HEK293 (cell line): ENCODE results near the gene DNAL4.
A peak's percentile ranks its signal among the peaks of the same experiment; 100 is the strongest.

Experiments used
- CTCF ChIA-PET: fragments of 350-600 bp; formaldehyde crosslinking; extraction: SDS; loops from one replicate; lab custom pipeline; 2021; ENCODE audit warnings: antibody characterized with exemption; lab: Yijun Ruan, JAX
- POLR2A ChIA-PET: fragments of 300-600 bp; formaldehyde crosslinking; extraction: SDS; loops from one replicate; lab custom pipeline; 2020; ENCODE audit warnings: antibody characterized with exemption, inconsistent platforms; lab: Yijun Ruan, JAX
- H3K27ac ChIP-seq: fragments of 200-500 bp; sonication (Bioruptor generic); 2 replicates; pipeline ENCODE4 v1.5.1; 2014; ENCODE audit warnings: low read depth, low read length, control low read depth, inconsistent platforms; ENCODE audit errors: extremely low read depth
- H3K36me3 ChIP-seq, 2 experiments: fragments of 200-500 bp in 1 of 2; sonication (Bioruptor generic) in 1 of 2; 1 replicate in 1 of 2; 2 replicates in 1 of 2; pipeline ENCODE4 v1.5.1; 2014 to 2017; ENCODE audit warnings: inconsistent platforms in 2 of 2, low read length in 2 of 2; ENCODE audit not compliant: control insufficient read depth in 2 of 2, insufficient read depth in 1 of 2
- H3K4me1 ChIP-seq: fragments of 200-500 bp; sonication (Bioruptor generic); 2 replicates; pipeline ENCODE4 v1.5.1; 2014; ENCODE audit warnings: mild to moderate bottlenecking, low read length, inconsistent platforms; ENCODE audit not compliant: control insufficient read depth, insufficient read depth
- H3K4me3 ChIP-seq: 2 replicates; pipeline ENCODE4 v1.5.1; 2011; ENCODE audit warnings: low read depth, mild to moderate bottlenecking, control low read depth, low read length, moderate library complexity
- H3K9me3 ChIP-seq: fragments of 200-500 bp; sonication (Bioruptor generic); 2 replicates; pipeline ENCODE4 v1.5.1; 2014; ENCODE audit warnings: low read depth, low read length, inconsistent platforms; ENCODE audit not compliant: control insufficient read depth, insufficient read depth
- KLF8 ChIP-seq: fragments of 450-650 bp; formaldehyde crosslinking; IDR thresholded peaks from 2 replicates; pipeline ENCODE4 v1.5.1; 2016; ENCODE audit warnings: missing biosample characterization, missing genetic modification characterization
- OVOL3 ChIP-seq: fragments of 450-650 bp; formaldehyde crosslinking; IDR thresholded peaks from 2 replicates; pipeline ENCODE4 v1.5.1; 2016; ENCODE audit warnings: missing biosample characterization, missing genetic modification characterization
- RBAK ChIP-seq: fragments of 450-650 bp; formaldehyde crosslinking; IDR thresholded peaks from 2 replicates; pipeline ENCODE4 v1.5.1; 2016; ENCODE audit warnings: missing biosample characterization, missing genetic modification characterization
- SCRT1 ChIP-seq: fragments of 450-650 bp; formaldehyde crosslinking; IDR thresholded peaks from 2 replicates; pipeline ENCODE4 v1.5.1; 2016; ENCODE audit warnings: missing biosample characterization, missing genetic modification characterization, borderline replicate concordance
- ZFP3 ChIP-seq: fragments of 450-650 bp; formaldehyde crosslinking; IDR thresholded peaks from 2 replicates; pipeline ENCODE4 v1.5.1; 2016; ENCODE audit warnings: low read depth, missing biosample characterization, missing genetic modification characterization
- ZFP37 ChIP-seq: fragments of 450-650 bp; formaldehyde crosslinking; IDR thresholded peaks from 2 replicates; pipeline ENCODE4 v1.5.1; 2016; ENCODE audit warnings: missing biosample characterization, missing genetic modification characterization
- ZNF133 ChIP-seq: fragments of 450-650 bp; formaldehyde crosslinking; IDR thresholded peaks from 2 replicates; pipeline ENCODE4 v1.5.1; 2016; ENCODE audit warnings: missing biosample characterization, missing genetic modification characterization
- ZNF146 ChIP-seq: fragments of 450-650 bp; formaldehyde crosslinking; IDR thresholded peaks from 2 replicates; pipeline ENCODE4 v1.5.1; 2016; ENCODE audit warnings: missing biosample characterization, missing genetic modification characterization
- ZNF169 ChIP-seq: fragments of 450-650 bp; formaldehyde crosslinking; IDR thresholded peaks from 2 replicates; pipeline ENCODE4 v1.5.1; 2016; ENCODE audit warnings: missing biosample characterization, missing genetic modification characterization
- ZNF184 ChIP-seq: fragments of 450-650 bp; IDR thresholded peaks from 2 replicates; pipeline ENCODE4 v1.5.1; 2018; ENCODE audit warnings: missing biosample characterization, mild to moderate bottlenecking, missing genetic modification characterization
- ZNF223 ChIP-seq: fragments of 450-650 bp; formaldehyde crosslinking; IDR thresholded peaks from 2 replicates; pipeline ENCODE4 v1.5.1; 2016; ENCODE audit warnings: missing biosample characterization, missing genetic modification characterization
- ZNF350 ChIP-seq: fragments of 450-650 bp; formaldehyde crosslinking; IDR thresholded peaks from 2 replicates; pipeline ENCODE4 v1.5.0; 2017; ENCODE audit warnings: missing biosample characterization, mild to moderate bottlenecking, missing genetic modification characterization
- ZNF426 ChIP-seq: fragments of 450-650 bp; formaldehyde crosslinking; IDR thresholded peaks from 2 replicates; pipeline ENCODE4 v1.5.1; 2017; ENCODE audit warnings: missing biosample characterization, missing genetic modification characterization, mild to moderate bottlenecking, inconsistent platforms, moderate library complexity
- ZNF555 ChIP-seq: fragments of 450-650 bp; formaldehyde crosslinking; conservative IDR thresholded peaks from 2 replicates; pipeline ENCODE4 v1.5.1; 2017; ENCODE audit warnings: missing biosample characterization, mild to moderate bottlenecking, missing genetic modification characterization, inconsistent platforms
- ZNF596 ChIP-seq: fragments of 450-650 bp; IDR thresholded peaks from 2 replicates; pipeline ENCODE4 v1.5.0; 2018; ENCODE audit warnings: missing biosample characterization, mild to moderate bottlenecking, missing genetic modification characterization, moderate library complexity
- ZNF610 ChIP-seq: fragments of 450-650 bp; formaldehyde crosslinking; IDR thresholded peaks from 2 replicates; pipeline ENCODE4 v1.5.1; 2016; ENCODE audit warnings: missing biosample characterization, missing genetic modification characterization, borderline replicate concordance
- ZNF621 ChIP-seq: fragments of 450-650 bp; formaldehyde crosslinking; IDR thresholded peaks from 2 replicates; pipeline ENCODE4 v1.5.1; 2017; ENCODE audit warnings: missing biosample characterization, missing genetic modification characterization
- ZNF626 ChIP-seq: fragments of 450-650 bp; sonication (Bioruptor Pico); formaldehyde crosslinking; IDR thresholded peaks from 2 replicates; pipeline ENCODE4 v1.5.1; 2018; ENCODE audit warnings: missing biosample characterization, missing genetic modification characterization, inconsistent platforms
- ZNF670 ChIP-seq: fragments of 450-650 bp; formaldehyde crosslinking; IDR thresholded peaks from 2 replicates; pipeline ENCODE4 v1.5.1; 2016; ENCODE audit warnings: missing biosample characterization, missing genetic modification characterization, low read depth
- ZNF677 ChIP-seq: fragments of 450-650 bp; IDR thresholded peaks from 2 replicates; pipeline ENCODE4 v1.5.0; 2018; ENCODE audit warnings: missing biosample characterization, mild to moderate bottlenecking, missing genetic modification characterization, moderate library complexity
- ZNF785 ChIP-seq: fragments of 450-650 bp; formaldehyde crosslinking; IDR thresholded peaks from 2 replicates; pipeline ENCODE4 v1.5.1; 2016; ENCODE audit warnings: missing biosample characterization, missing genetic modification characterization
- TF ChIP-seq, protein P1 (sequence below): fragments of 450-650 bp; formaldehyde crosslinking; IDR thresholded peaks from 2 replicates; pipeline ENCODE4 v1.5.1; 2016; ENCODE audit warnings: missing biosample characterization, missing genetic modification characterization
- TF ChIP-seq, protein P2 (sequence below): fragments of 450-650 bp; IDR thresholded peaks from 2 replicates; pipeline ENCODE4 v1.5.1; 2018; ENCODE audit warnings: missing biosample characterization, mild to moderate bottlenecking, missing genetic modification characterization
- TF ChIP-seq, protein P3 (sequence below): fragments of 450-650 bp; formaldehyde crosslinking; IDR thresholded peaks from 2 replicates; pipeline ENCODE4 v1.5.1; 2017; ENCODE audit warnings: missing biosample characterization, missing genetic modification characterization
- TF ChIP-seq, protein P4 (sequence below): IDR thresholded peaks from 2 replicates; pipeline ENCODE4 v1.6.1; 2011; ENCODE audit warnings: mild to moderate bottlenecking, low read depth, low read length, borderline replicate concordance
- TF ChIP-seq, protein P5 (sequence below): fragments of 450-650 bp; formaldehyde crosslinking; IDR thresholded peaks from 2 replicates; pipeline ENCODE4 v1.5.1; 2016; ENCODE audit warnings: missing biosample characterization, missing genetic modification characterization
- TF ChIP-seq, protein P6 (sequence below): fragments of 450-650 bp; IDR thresholded peaks from 2 replicates; pipeline ENCODE4 v1.5.1; 2018; ENCODE audit warnings: missing biosample characterization, missing genetic modification characterization
- TF ChIP-seq, protein P7 (sequence below): fragments of 450-650 bp; formaldehyde crosslinking; IDR thresholded peaks from 2 replicates; pipeline ENCODE4 v1.5.1; 2016; ENCODE audit warnings: missing biosample characterization, missing genetic modification characterization, borderline replicate concordance

The DNAL4 gene

DNA sequence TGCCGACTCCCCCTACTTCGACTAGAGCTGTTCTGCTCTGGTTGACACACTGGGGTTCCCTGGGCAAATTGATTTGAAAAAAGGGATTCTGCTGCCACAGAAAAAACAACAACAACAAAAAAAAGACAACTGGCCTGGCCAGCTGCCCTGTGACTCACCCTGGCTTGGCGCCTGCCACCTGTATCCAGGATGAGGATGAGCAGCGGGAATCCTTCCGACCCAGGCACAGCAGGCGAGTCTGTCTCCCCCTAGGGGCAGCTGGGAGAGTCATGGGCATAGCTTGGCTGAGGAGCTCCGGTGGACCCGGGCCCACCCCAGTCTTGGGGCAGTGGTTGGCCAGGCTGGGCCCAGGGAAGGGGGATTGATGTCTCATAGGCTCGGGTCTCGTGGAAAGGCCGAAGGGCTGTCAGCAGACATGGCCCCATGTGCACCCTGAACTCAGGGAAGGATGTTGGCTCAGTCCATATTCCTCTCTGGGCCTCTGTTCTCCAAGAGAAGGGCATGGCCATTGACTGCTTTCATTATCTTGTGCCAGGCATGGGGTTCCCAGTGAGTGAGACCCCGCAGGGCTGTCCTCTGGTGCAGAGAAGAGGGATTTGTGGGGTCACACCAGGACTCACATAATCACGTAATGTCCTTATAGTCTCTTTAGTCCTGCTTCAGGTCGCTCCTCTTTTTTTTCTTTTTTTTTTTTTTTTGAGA is 27.7 kb downstream of the DNAL4 start:
- Histone ChIP-seq H3K27ac (no peak overlapping the region), H3K9me3 (no peaks in the 10 kb centered on the region), H3K4me1 (no peaks in the 10 kb centered on the region), H3K36me3 (no peaks in the 10 kb centered on the region), H3K4me3 (no peak overlapping the region)
- ChIA-PET POLR2A (interaction anchor here (0.9 to 1.7 kb wide), 6 partner anchors 9 to 754 kb away, joined by 3 to 8 read pairs (median 3); partner anchors contain the start of gene ATF4), CTCF (interaction anchor here (0.6 to 6.6 kb wide), 36 partner anchors 9 to 1126 kb away, joined by 3 to 63 read pairs (median 4); partner anchors contain the start of genes NPTXR and SUN2)
- TF ChIP-seq, protein P1, sequence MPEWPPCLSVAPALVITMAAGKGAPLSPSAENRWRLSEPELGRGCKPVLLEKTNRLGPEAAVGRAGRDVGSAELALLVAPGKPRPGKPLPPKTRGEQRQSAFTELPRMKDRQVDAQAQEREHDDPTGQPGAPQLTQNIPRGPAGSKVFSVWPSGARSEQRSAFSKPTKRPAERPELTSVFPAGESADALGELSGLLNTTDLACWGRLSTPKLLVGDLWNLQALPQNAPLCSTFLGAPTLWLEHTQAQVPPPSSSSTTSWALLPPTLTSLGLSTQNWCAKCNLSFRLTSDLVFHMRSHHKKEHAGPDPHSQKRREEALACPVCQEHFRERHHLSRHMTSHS (tag by site-specific recombination): no peak
- TF ChIP-seq ZNF133 (tag by site-specific recombination) (no peak), ZNF610 (no peak), ZNF426 (tag by site-specific recombination) (no peak), ZNF184 (tag by site-specific recombination) (no peak), ZNF621 (tag by site-specific recombination) (no peak), ZNF169 (tag by site-specific recombination) (no peak), ZNF670 (tag by site-specific recombination) (no peak), ZNF350 (tag by site-specific recombination) (no peak), SCRT1 (tag by site-specific recombination) (peak; percentile 62), ZFP3 (tag by site-specific recombination) (no peak), ZFP37 (tag by site-specific recombination) (peak; percentile 50; the same call in 1 of the 2 replicates), ZNF596 (no peak), ZNF555 (no peak), RBAK (tag by site-specific recombination) (no peak), ZNF146 (tag by site-specific recombination) (no peak), ZNF626 (tag by site-specific recombination) (no peak), OVOL3 (tag by site-specific recombination) (no peak), ZNF223 (tag by site-specific recombination) (no peak), ZNF785 (tag by site-specific recombination) (no peak), KLF8 (tag by site-specific recombination) (0 out of 2 replicates have a peak, but pooled peaks have one; percentile 46), ZNF677 (tag by site-specific recombination) (no peak)
- TF ChIP-seq, protein P2, sequence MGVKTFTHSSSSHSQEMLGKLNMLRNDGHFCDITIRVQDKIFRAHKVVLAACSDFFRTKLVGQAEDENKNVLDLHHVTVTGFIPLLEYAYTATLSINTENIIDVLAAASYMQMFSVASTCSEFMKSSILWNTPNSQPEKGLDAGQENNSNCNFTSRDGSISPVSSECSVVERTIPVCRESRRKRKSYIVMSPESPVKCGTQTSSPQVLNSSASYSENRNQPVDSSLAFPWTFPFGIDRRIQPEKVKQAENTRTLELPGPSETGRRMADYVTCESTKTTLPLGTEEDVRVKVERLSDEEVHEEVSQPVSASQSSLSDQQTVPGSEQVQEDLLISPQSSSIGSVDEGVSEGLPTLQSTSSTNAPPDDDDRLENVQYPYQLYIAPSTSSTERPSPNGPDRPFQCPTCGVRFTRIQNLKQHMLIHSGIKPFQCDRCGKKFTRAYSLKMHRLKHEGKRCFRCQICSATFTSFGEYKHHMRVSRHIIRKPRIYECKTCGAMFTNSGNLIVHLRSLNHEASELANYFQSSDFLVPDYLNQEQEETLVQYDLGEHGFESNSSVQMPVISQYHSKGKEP (tag by site-specific recombination): no peak
- TF ChIP-seq, protein P3, sequence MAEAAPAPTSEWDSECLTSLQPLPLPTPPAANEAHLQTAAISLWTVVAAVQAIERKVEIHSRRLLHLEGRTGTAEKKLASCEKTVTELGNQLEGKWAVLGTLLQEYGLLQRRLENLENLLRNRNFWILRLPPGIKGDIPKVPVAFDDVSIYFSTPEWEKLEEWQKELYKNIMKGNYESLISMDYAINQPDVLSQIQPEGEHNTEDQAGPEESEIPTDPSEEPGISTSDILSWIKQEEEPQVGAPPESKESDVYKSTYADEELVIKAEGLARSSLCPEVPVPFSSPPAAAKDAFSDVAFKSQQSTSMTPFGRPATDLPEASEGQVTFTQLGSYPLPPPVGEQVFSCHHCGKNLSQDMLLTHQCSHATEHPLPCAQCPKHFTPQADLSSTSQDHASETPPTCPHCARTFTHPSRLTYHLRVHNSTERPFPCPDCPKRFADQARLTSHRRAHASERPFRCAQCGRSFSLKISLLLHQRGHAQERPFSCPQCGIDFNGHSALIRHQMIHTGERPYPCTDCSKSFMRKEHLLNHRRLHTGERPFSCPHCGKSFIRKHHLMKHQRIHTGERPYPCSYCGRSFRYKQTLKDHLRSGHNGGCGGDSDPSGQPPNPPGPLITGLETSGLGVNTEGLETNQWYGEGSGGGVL: no peak
- TF ChIP-seq, protein P4, sequence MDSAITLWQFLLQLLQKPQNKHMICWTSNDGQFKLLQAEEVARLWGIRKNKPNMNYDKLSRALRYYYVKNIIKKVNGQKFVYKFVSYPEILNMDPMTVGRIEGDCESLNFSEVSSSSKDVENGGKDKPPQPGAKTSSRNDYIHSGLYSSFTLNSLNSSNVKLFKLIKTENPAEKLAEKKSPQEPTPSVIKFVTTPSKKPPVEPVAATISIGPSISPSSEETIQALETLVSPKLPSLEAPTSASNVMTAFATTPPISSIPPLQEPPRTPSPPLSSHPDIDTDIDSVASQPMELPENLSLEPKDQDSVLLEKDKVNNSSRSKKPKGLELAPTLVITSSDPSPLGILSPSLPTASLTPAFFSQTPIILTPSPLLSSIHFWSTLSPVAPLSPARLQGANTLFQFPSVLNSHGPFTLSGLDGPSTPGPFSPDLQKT: no peak
- TF ChIP-seq, protein P5, sequence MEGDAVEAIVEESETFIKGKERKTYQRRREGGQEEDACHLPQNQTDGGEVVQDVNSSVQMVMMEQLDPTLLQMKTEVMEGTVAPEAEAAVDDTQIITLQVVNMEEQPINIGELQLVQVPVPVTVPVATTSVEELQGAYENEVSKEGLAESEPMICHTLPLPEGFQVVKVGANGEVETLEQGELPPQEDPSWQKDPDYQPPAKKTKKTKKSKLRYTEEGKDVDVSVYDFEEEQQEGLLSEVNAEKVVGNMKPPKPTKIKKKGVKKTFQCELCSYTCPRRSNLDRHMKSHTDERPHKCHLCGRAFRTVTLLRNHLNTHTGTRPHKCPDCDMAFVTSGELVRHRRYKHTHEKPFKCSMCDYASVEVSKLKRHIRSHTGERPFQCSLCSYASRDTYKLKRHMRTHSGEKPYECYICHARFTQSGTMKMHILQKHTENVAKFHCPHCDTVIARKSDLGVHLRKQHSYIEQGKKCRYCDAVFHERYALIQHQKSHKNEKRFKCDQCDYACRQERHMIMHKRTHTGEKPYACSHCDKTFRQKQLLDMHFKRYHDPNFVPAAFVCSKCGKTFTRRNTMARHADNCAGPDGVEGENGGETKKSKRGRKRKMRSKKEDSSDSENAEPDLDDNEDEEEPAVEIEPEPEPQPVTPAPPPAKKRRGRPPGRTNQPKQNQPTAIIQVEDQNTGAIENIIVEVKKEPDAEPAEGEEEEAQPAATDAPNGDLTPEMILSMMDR (tag by site-specific recombination): peak; percentile 73
- TF ChIP-seq, protein P6, sequence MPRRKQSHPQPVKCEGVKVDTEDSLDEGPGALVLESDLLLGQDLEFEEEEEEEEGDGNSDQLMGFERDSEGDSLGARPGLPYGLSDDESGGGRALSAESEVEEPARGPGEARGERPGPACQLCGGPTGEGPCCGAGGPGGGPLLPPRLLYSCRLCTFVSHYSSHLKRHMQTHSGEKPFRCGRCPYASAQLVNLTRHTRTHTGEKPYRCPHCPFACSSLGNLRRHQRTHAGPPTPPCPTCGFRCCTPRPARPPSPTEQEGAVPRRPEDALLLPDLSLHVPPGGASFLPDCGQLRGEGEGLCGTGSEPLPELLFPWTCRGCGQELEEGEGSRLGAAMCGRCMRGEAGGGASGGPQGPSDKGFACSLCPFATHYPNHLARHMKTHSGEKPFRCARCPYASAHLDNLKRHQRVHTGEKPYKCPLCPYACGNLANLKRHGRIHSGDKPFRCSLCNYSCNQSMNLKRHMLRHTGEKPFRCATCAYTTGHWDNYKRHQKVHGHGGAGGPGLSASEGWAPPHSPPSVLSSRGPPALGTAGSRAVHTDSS (tag by site-specific recombination): no peak
- TF ChIP-seq, protein P7, sequence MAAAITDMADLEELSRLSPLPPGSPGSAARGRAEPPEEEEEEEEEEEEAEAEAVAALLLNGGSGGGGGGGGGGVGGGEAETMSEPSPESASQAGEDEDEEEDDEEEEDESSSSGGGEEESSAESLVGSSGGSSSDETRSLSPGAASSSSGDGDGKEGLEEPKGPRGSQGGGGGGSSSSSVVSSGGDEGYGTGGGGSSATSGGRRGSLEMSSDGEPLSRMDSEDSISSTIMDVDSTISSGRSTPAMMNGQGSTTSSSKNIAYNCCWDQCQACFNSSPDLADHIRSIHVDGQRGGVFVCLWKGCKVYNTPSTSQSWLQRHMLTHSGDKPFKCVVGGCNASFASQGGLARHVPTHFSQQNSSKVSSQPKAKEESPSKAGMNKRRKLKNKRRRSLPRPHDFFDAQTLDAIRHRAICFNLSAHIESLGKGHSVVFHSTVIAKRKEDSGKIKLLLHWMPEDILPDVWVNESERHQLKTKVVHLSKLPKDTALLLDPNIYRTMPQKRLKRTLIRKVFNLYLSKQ (tag by site-specific recombination): no peak
